Measurements from ENCODE around the gene HMOX1. TPM values are rescaled to one million over a fixed set of nuclear protein-coding genes. Genes with fewer than 3 reads are reported as not detected.

HMOX1 gene
- total RNA-seq, 1 experiment from 2014 or later: 26.4 TPM

DNA sequence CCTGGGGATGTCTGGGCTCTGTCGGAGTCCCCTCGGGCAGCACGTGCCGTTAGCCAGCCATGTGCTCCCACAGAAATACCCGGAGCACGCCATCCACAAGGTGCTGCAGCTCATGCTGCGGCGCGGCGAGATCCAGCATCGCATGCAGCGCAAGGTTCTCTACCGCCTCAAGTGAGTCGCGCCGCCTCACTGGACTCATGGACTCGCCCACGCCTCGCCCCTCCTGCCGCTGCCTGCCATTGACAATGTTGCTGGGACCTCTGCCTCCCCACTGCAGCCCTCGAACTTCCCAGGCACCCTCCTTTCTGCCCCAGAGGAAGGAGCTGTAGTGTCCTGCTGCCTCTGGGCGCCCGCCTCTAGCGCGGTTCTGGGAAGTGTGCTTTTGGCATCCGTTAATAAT is 43.2 kb downstream of the HMOX1 start:
- no TSS peak for BruUV-seq (replicated peaks)
- CTCF ChIA-PET: no interaction called here
- no peak overlapping the region for H3K4me3 ChIP-seq (replicated peaks in 1 of 2; ENCODE audit: low read depth in 1 of 2, low read length in 2 of 2)

More for the DNA sequence above, 43.2 kb downstream of the HMOX1 start:
- Histone ChIP-seq H3K4me1 (ENCODE audit: control insufficient read depth in 1 of 2, insufficient read depth in 2 of 2, low read length in 2 of 2) (peaks cover 17 to 18% of the 10 kb centered on the region in 2 experiments), H3K79me2 (ENCODE audit: insufficient read depth, low read length) (peaks cover 7% of the 10 kb centered on the region; the same call in 1 of the 2 replicates), H3K27me3 (ENCODE audit: insufficient read depth, low read length) (no peaks in the 10 kb centered on the region), H3K9ac (ENCODE audit: low read length) (no peak overlapping the region), H4K20me1 (ENCODE audit: insufficient read depth) (0 out of 2 replicates have a peak, but pooled peaks cover 3% of the 10 kb centered on the region), H2AFZ (ENCODE audit: low read depth, low read length, poor library complexity, severe bottlenecking) (no peak overlapping the region), H3K36me3 (ENCODE audit: control insufficient read depth in 1 of 2, insufficient read depth in 2 of 2, low read length in 2 of 2) (peaks cover 17 to 73% of the 10 kb centered on the region in 2 experiments), H3K9me2 (ENCODE audit: insufficient read depth) (no peaks in the 10 kb centered on the region), H3K9me3 (ENCODE audit: control insufficient read depth in 1 of 2, insufficient read depth in 1 of 2, low read depth in 1 of 2, low read length in 2 of 2) (no peaks in the 10 kb centered on the region), H3K4me2 (ENCODE audit: low read length) (no peak overlapping the region), H3K27ac (ENCODE audit: low read depth, low read length) (no peak overlapping the region)
- DNase-seq (ENCODE audit: low read depth, low spot score) (no peak), ATAC-seq (no peak)
- intact Hi-C loops (cut with micrococcal nuclease): no loop called here
- TF ChIP-seq TCF7L2 (IDR thresholded peaks at IDR 0.05; ENCODE audit: borderline replicate concordance, extremely low read depth, insufficient read depth, insufficient read length): no peak
- TF ChIP-seq JUND (IDR thresholded peaks at IDR 0.05): no peak
- no peak for TF ChIP-seq POLR2A (IDR thresholded peaks at IDR 0.05; ENCODE audit: borderline replicate concordance, extremely low read depth, insufficient read depth, insufficient read length)
- TF ChIP-seq YY1 (IDR thresholded peaks at IDR 0.05; ENCODE audit: extremely low read depth, insufficient replicate concordance, low read depth, low read length): no peak
- TF ChIP-seq FOSL1 (IDR thresholded peaks at IDR 0.05; ENCODE audit: low read depth): no peak
- no peak for TF ChIP-seq POLR2AphosphoS5 (IDR thresholded peaks at IDR 0.05; ENCODE audit: low read depth, low read length)
- TF ChIP-seq ELF1 (IDR thresholded peaks at IDR 0.05; ENCODE audit: borderline replicate concordance, low read depth): no peak
- no peak for TF ChIP-seq SRF (IDR thresholded peaks at IDR 0.05; ENCODE audit: low read depth)
- TF ChIP-seq, protein P1, sequence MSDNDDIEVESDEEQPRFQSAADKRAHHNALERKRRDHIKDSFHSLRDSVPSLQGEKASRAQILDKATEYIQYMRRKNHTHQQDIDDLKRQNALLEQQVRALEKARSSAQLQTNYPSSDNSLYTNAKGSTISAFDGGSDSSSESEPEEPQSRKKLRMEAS (IDR thresholded peaks at IDR 0.05): no peak
- TF ChIP-seq SP1 (IDR thresholded peaks at IDR 0.05; ENCODE audit: low read depth): no peak
- TF ChIP-seq SIN3A (IDR thresholded peaks at IDR 0.05; ENCODE audit: low read depth): no peak
- TF ChIP-seq, protein P2, sequence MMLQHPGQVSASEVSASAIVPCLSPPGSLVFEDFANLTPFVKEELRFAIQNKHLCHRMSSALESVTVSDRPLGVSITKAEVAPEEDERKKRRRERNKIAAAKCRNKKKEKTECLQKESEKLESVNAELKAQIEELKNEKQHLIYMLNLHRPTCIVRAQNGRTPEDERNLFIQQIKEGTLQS (IDR thresholded peaks at IDR 0.05): no peak
- TF ChIP-seq, protein P3, sequence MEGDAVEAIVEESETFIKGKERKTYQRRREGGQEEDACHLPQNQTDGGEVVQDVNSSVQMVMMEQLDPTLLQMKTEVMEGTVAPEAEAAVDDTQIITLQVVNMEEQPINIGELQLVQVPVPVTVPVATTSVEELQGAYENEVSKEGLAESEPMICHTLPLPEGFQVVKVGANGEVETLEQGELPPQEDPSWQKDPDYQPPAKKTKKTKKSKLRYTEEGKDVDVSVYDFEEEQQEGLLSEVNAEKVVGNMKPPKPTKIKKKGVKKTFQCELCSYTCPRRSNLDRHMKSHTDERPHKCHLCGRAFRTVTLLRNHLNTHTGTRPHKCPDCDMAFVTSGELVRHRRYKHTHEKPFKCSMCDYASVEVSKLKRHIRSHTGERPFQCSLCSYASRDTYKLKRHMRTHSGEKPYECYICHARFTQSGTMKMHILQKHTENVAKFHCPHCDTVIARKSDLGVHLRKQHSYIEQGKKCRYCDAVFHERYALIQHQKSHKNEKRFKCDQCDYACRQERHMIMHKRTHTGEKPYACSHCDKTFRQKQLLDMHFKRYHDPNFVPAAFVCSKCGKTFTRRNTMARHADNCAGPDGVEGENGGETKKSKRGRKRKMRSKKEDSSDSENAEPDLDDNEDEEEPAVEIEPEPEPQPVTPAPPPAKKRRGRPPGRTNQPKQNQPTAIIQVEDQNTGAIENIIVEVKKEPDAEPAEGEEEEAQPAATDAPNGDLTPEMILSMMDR (IDR thresholded peaks at IDR 0.05 in 2 of 3, conservative IDR thresholded peaks at IDR 0.05 in 1 of 3; ENCODE audit: borderline replicate concordance in 1 of 3, insufficient read depth in 1 of 3, low read depth in 2 of 3, low read length in 2 of 3): no peak
- no peak for TF ChIP-seq EZH2phosphoT487 (IDR thresholded peaks at IDR 0.05; ENCODE audit: borderline replicate concordance)
- no peak for TF ChIP-seq ZNF274 (IDR thresholded peaks at IDR 0.05; ENCODE audit: low read depth, low read length)
- TF ChIP-seq CBX3 (IDR thresholded peaks at IDR 0.05; ENCODE audit: low read depth): no peak
- TF ChIP-seq, protein P4, sequence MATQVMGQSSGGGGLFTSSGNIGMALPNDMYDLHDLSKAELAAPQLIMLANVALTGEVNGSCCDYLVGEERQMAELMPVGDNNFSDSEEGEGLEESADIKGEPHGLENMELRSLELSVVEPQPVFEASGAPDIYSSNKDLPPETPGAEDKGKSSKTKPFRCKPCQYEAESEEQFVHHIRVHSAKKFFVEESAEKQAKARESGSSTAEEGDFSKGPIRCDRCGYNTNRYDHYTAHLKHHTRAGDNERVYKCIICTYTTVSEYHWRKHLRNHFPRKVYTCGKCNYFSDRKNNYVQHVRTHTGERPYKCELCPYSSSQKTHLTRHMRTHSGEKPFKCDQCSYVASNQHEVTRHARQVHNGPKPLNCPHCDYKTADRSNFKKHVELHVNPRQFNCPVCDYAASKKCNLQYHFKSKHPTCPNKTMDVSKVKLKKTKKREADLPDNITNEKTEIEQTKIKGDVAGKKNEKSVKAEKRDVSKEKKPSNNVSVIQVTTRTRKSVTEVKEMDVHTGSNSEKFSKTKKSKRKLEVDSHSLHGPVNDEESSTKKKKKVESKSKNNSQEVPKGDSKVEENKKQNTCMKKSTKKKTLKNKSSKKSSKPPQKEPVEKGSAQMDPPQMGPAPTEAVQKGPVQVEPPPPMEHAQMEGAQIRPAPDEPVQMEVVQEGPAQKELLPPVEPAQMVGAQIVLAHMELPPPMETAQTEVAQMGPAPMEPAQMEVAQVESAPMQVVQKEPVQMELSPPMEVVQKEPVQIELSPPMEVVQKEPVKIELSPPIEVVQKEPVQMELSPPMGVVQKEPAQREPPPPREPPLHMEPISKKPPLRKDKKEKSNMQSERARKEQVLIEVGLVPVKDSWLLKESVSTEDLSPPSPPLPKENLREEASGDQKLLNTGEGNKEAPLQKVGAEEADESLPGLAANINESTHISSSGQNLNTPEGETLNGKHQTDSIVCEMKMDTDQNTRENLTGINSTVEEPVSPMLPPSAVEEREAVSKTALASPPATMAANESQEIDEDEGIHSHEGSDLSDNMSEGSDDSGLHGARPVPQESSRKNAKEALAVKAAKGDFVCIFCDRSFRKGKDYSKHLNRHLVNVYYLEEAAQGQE (IDR thresholded peaks at IDR 0.05; ENCODE audit: low read depth): no peak
- no peak for TF ChIP-seq EZH2 (IDR thresholded peaks at IDR 0.05)
- RAD21 ChIA-PET (ENCODE audit: low non-redundant PET in 1 of 2, low total read pairs in 2 of 2, uncharacterized antibody in 2 of 2, unreplicated experiment in 2 of 2): no interaction called here
- POLR2A ChIA-PET: no interaction called here

Measured in HCT116 (cell line).